SK-N-SH (cell line): ENCODE data around the gene C15orf61. TPM values are rescaled to one million over a fixed set of nuclear protein-coding genes. Genes with fewer than 3 reads are reported as not detected.

Experiments
- CTCF ChIA-PET: fragments of 300-600, 350-600 bp; formaldehyde crosslinking; extraction: SDS; loops from one replicate; lab custom pipeline; 2021; lab: Yijun Ruan, JAX
- POLR2A ChIA-PET: fragments of 350-600 bp; sonication (Branson Sonifier 250); formaldehyde crosslinking; extraction: SDS; loops from one replicate; lab custom pipeline; 2020; ENCODE audit warnings: antibody characterized with exemption, inconsistent platforms; lab: Yijun Ruan, JAX
- DNase-seq: peaks from one replicate; pipeline ENCODE4 v3.0.0; 2012
- H2AFZ ChIP-seq: fragments of 200-600 bp; sonication (generic); 2 replicates; pipeline ENCODE4 v1.8.1; 2016; ENCODE audit warnings: antibody characterized with exemption, mild to moderate bottlenecking, low read depth
- H3F3A ChIP-seq: fragments of 200-600 bp; sonication (generic); replicated peaks from 2 replicates; pipeline ENCODE3; 2016; ENCODE audit warnings: antibody characterized with exemption, mild to moderate bottlenecking; ENCODE audit not compliant: insufficient read depth
- H3K27ac ChIP-seq, 2 experiments: fragments of 200-500 bp in 1 of 2; fragments of 200-600 bp in 1 of 2; sonication (Bioruptor generic) in 1 of 2; sonication (generic), shearing (Covaris generic) in 1 of 2; 2 replicates each; pipeline versions ENCODE4 v1.5.1 to v1.6.1; 2014 to 2016; ENCODE audit warnings: low read depth in 2 of 2, inconsistent platforms in 1 of 2, low read length in 1 of 2, mild to moderate bottlenecking in 1 of 2, mixed read lengths in 1 of 2
- H3K27me3 ChIP-seq: fragments of 200-600 bp; sonication (generic), shearing (Covaris generic); 2 replicates; pipeline ENCODE4 v1.6.1; 2016; ENCODE audit warnings: mixed run types; ENCODE audit not compliant: insufficient read depth
- H3K36me3 ChIP-seq, 2 experiments: fragments of 200-500 bp in 1 of 2; fragments of 200-600 bp in 1 of 2; sonication (Bioruptor generic) in 1 of 2; sonication (generic) in 1 of 2; replicated peaks in 1 of 2; 2 replicates each; pipeline versions ENCODE3 to v1.5.1; 2014 to 2016; ENCODE audit warnings: low read length in 1 of 2, mild to moderate bottlenecking in 1 of 2; ENCODE audit not compliant: insufficient read depth in 2 of 2, control insufficient read depth in 1 of 2
- H3K4me1 ChIP-seq, 2 experiments: fragments of 200-500 bp in 1 of 2; fragments of 200-600 bp in 1 of 2; sonication (Bioruptor generic) in 1 of 2; sonication (generic), shearing (Covaris generic) in 1 of 2; 2 replicates each; pipeline versions ENCODE4 v1.5.1 to v1.6.1; 2014 to 2016; ENCODE audit warnings: low read depth in 1 of 2, low read length in 1 of 2, mixed run types in 1 of 2; ENCODE audit not compliant: insufficient read depth in 2 of 2, control insufficient read depth in 1 of 2
- H3K4me2 ChIP-seq: fragments of 200-600 bp; sonication (generic), shearing (Covaris generic); 2 replicates; pipeline ENCODE4 v1.6.1; 2017; ENCODE audit warnings: mixed run types
- H3K4me3 ChIP-seq, 2 experiments: fragments of 200-500 bp in 1 of 2; fragments of 200-600 bp in 1 of 2; sonication (Bioruptor generic) in 1 of 2; sonication (generic), shearing (Covaris generic) in 1 of 2; 2 replicates each; pipeline versions ENCODE4 v1.5.1 to v1.8.1; 2014 to 2016; ENCODE audit warnings: low read depth in 2 of 2, inconsistent platforms in 1 of 2, low read length in 1 of 2, mild to moderate bottlenecking in 1 of 2, mixed read lengths in 1 of 2, moderate library complexity in 1 of 2
- H3K79me2 ChIP-seq: fragments of 200-600 bp; sonication (generic); 2 replicates; pipeline ENCODE4 v1.8.1; 2017; ENCODE audit warnings: mild to moderate bottlenecking; ENCODE audit not compliant: insufficient read depth
- H3K9ac ChIP-seq: fragments of 200-600 bp; sonication (generic); 2 replicates; pipeline ENCODE4 v1.6.1; 2017; ENCODE audit warnings: mixed run types
- H3K9me2 ChIP-seq: fragments of 200-600 bp; sonication (generic); 2 replicates; pipeline ENCODE4 v1.6.1; 2017; ENCODE audit warnings: mixed run types
- H3K9me3 ChIP-seq: fragments of 200-600 bp; sonication (generic); 2 replicates; pipeline ENCODE4 v1.6.1; 2017; ENCODE audit warnings: mixed run types, mild to moderate bottlenecking, moderate library complexity
- H4K20me1 ChIP-seq: fragments of 200-600 bp; sonication (generic); 2 replicates; pipeline ENCODE4 v1.6.1; 2017; ENCODE audit warnings: mild to moderate bottlenecking, mixed run types; ENCODE audit not compliant: insufficient read depth
- ELF1 ChIP-seq: IDR thresholded peaks from 2 replicates; pipeline ENCODE4 v1.4.0; 2012
- EZH2phosphoT487 ChIP-seq: fragments of 200-600 bp; sonication (generic); IDR thresholded peaks from 2 replicates; pipeline ENCODE4 v1.6.1; 2017; ENCODE audit warnings: low read depth, mixed run types, mild to moderate bottlenecking, antibody characterized with exemption, moderate library complexity, borderline replicate concordance
- GABPA ChIP-seq: IDR thresholded peaks from 2 replicates; pipeline ENCODE4 v1.4.0; 2012; ENCODE audit warnings: low read depth, mild to moderate bottlenecking
- GATA2 ChIP-seq: sonication (generic); formaldehyde crosslinking; IDR thresholded peaks from 2 replicates; pipeline ENCODE4 v1.5.0; 2020; ENCODE audit warnings: mild to moderate bottlenecking, missing genetic modification reagents
- IRF3 ChIP-seq: fragments of 150-350 bp; IDR thresholded peaks from 2 replicates; pipeline ENCODE4 v1.6.1; 2016; ENCODE audit warnings: mild to moderate bottlenecking, low read depth, low read length
- JUND ChIP-seq: IDR thresholded peaks from 2 replicates; pipeline ENCODE4 v1.4.0; 2012
- NRF1 ChIP-seq: IDR thresholded peaks from 2 replicates; pipeline ENCODE4 v1.6.1; 2012; ENCODE audit warnings: low read depth, mild to moderate bottlenecking, low read length
- PBX3 ChIP-seq: IDR thresholded peaks from 2 replicates; pipeline ENCODE4; 2012
- POLR2AphosphoS5 ChIP-seq: IDR thresholded peaks from 2 replicates; pipeline ENCODE4 v1.6.1; 2012; ENCODE audit warnings: low read depth, low read length
- TCF12 ChIP-seq: IDR thresholded peaks from 2 replicates; pipeline ENCODE4 v1.4.0; 2012
- TEAD4 ChIP-seq: IDR thresholded peaks from 2 replicates; pipeline ENCODE4 v1.4.0; 2012; ENCODE audit warnings: mild to moderate bottlenecking, borderline replicate concordance; ENCODE audit not compliant: insufficient read depth
- USF2 ChIP-seq: fragments of 150-350 bp; IDR thresholded peaks from 2 replicates; pipeline ENCODE4 v1.6.1; 2017; ENCODE audit warnings: antibody characterized with exemption, low read length, low read depth, borderline replicate concordance
- WGBS: methylation state at CpG from one replicate; pipeline ENCODE4 v1.1.6; 2017; ENCODE audit warnings: low lambda C conversion rate; 5-methylcytosine and 5-hydroxymethylcytosine counted together
- polyA plus RNA-seq, 3 experiments: library from polyadenylated mRNA; depleted of rRNA; stranded (reverse); fragments of >200 nt; gene quantifications; 2 replicates each; pipeline ENCODE4 v1.2.3, GENCODE V29; 2012

C15orf61 gene
- polyA plus RNA-seq, 1 of the 3 experiments (the other 2 are of a cell fraction): 4.0 TPM

- Histone ChIP-seq H3K9me2 (no peaks in the 10 kb centered on the region), H3F3A (peaks cover 4% of the 10 kb centered on the region), H3K79me2 (no peaks in the 10 kb centered on the region), H3K9ac (no peak overlapping the region), H3K9me3 (no peaks in the 10 kb centered on the region), H2AFZ (no peak overlapping the region), H3K4me1 (peaks cover 0 to 3% of the 10 kb centered on the region in 2 experiments; a peak in 2 of 4 replicates), H3K27me3 (no peaks in the 10 kb centered on the region), H3K27ac (no peak overlapping the region), H3K4me2 (no peak overlapping the region), H3K4me3 (no peak overlapping the region), H3K36me3 (no peaks in the 10 kb centered on the region), H4K20me1 (no peaks in the 10 kb centered on the region)
- ChIA-PET POLR2A (no interaction called here), CTCF (no interaction called here)
- TF ChIP-seq IRF3 (no peak), GATA2 (no peak)
- DNase-seq: no peak
- WGBS: 92% methylated on average over 5 of the region's 5 CpGs
These were observed 16.1 kb upstream of the C15orf61 start for GRCh38 chr15:67504796-67505195.

GRCh38 chr15:67505675-67506572, 15.0 kb upstream of the C15orf61 start:
- DNase-seq: no peak
- no peak overlapping the region for H2AFZ ChIP-seq
- no peaks in the 10 kb centered on the region for H3K27me3 ChIP-seq
- H3F3A ChIP-seq: peaks cover 12% of the 10 kb centered on the region
- no peaks in the 10 kb centered on the region for H3K36me3 ChIP-seq
- 75% methylated on average over 5 of the region's 5 CpGs for WGBS
- no peak overlapping the region for H3K4me2 ChIP-seq
- no peak overlapping the region for H3K27ac ChIP-seq
- H3K4me3 ChIP-seq: no peak overlapping the region
- no peaks in the 10 kb centered on the region for H4K20me1 ChIP-seq
- no peaks in the 10 kb centered on the region for H3K79me2 ChIP-seq
- H3K9me3 ChIP-seq: no peaks in the 10 kb centered on the region
- H3K9ac ChIP-seq: no peak overlapping the region
- CTCF ChIA-PET: interaction anchor here (1.1 to 1.2 kb wide), 2 partner anchors 49 to 330 kb away, joined by 3 read pairs; no protein-coding TSS in a partner anchor
- TF ChIP-seq GABPA (no peak), JUND (no peak), NRF1 (no peak), USF2 (no peak), ELF1 (no peak), EZH2phosphoT487 (no peak), POLR2AphosphoS5 (no peak), PBX3 (no peak), TCF12 (no peak), TEAD4 (no peak)
- peaks cover 0 to 10% of the 10 kb centered on the region in 2 experiments; a peak in 2 of 4 replicates for H3K4me1 ChIP-seq
- POLR2A ChIA-PET: no interaction called here
- no peaks in the 10 kb centered on the region for H3K9me2 ChIP-seq
